GM12878 (cell line): Measurements from ENCODE around the gene NKD2. TPM values are rescaled to one million over a fixed set of nuclear protein-coding genes. Genes with fewer than 3 reads are reported as not detected.

Experiments
- ATAC-seq: fragments of 200-7000 bp; cut with Tn5 transposase; 3 replicates; pipeline ENCODE4 v1.9.1; 2020; ENCODE audit warnings: mild to moderate bottlenecking, moderate library complexity
- BruUV-seq: library from RNA; stranded (reverse); fragments of 400-500 nt; replicated peaks from 2 replicates; lab custom pipeline; 2021; lab: Mats Ljungman, UMichigan
- CTCF ChIA-PET: fragments of 300-600 bp; sonication (Branson Sonifier 250); formaldehyde crosslinking; extraction: SDS; loops from one replicate; lab custom pipeline; 2021; ENCODE audit warnings: inconsistent platforms; lab: Yijun Ruan, JAX
- POLR2A ChIA-PET: fragments of 350-600 bp; formaldehyde crosslinking; extraction: SDS; loops from one replicate; lab custom pipeline; 2021; ENCODE audit warnings: inconsistent platforms; lab: Charles Lee
- RAD21 ChIA-PET: fragments of 300-600 bp; sonication (Branson Sonifier 250); formaldehyde crosslinking; loops from one replicate; lab custom pipeline; 2023; ENCODE audit warnings: antibody characterized with exemption; ENCODE audit not compliant: unreplicated experiment; lab: Charles Lee
- SMC1A ChIA-PET: fragments of 300-600 bp; sonication (Branson Sonifier 250); formaldehyde crosslinking; loops from one replicate; lab custom pipeline; 2023; ENCODE audit not compliant: unreplicated experiment, uncharacterized antibody; lab: Charles Lee
- DNase-seq: peaks from one replicate; pipeline ENCODE4 v3.0.0-alpha.2; 2011; ENCODE audit warnings: low read depth, low spot score
- FAIRE-seq: peaks from 3 replicates; lab custom pipeline; 2011; peaks lifted over from hg19 to GRCh38; lab: Jason Lieb, UNC
- H2AFZ ChIP-seq: 2 replicates; pipeline ENCODE4 v1.6.0; 2011; ENCODE audit warnings: low read depth, low read length, control low read depth; ENCODE audit not compliant: control insufficient read depth
- H3K27ac ChIP-seq: 2 replicates; pipeline ENCODE4 v1.5.1; 2011; ENCODE audit warnings: control low read depth; ENCODE audit not compliant: control insufficient read depth, insufficient read depth
- H3K27me3 ChIP-seq, 2 experiments: replicated peaks in 1 of 2; 2 replicates each; pipeline versions ENCODE4 v1.6.0 to v1.6.1; 2011; ENCODE audit warnings: low read length in 1 of 2; ENCODE audit not compliant: control insufficient read depth in 2 of 2, insufficient read depth in 2 of 2
- H3K36me3 ChIP-seq, 2 experiments: 2 replicates each; pipeline ENCODE4 v1.5.1; 2011; ENCODE audit warnings: low read length in 1 of 2; ENCODE audit not compliant: control insufficient read depth in 2 of 2, insufficient read depth in 2 of 2
- H3K4me1 ChIP-seq: 2 replicates; pipeline ENCODE4 v1.6.1; 2011; ENCODE audit warnings: mild to moderate bottlenecking, low read length, moderate library complexity, mixed read lengths; ENCODE audit not compliant: control insufficient read depth, insufficient read depth
- H3K4me2 ChIP-seq: 2 replicates; pipeline ENCODE4 v1.6.0; 2011; ENCODE audit warnings: control low read depth; ENCODE audit not compliant: control insufficient read depth, insufficient read depth
- H3K4me3 ChIP-seq: fragments of 200-600 bp; sonication (generic); 2 replicates; pipeline ENCODE4 v1.5.1; 2016
- H3K79me2 ChIP-seq: 2 replicates; pipeline ENCODE4 v1.6.0; 2011; ENCODE audit warnings: low read length; ENCODE audit not compliant: control insufficient read depth, insufficient read depth
- H3K9ac ChIP-seq: 2 replicates; pipeline ENCODE4 v1.8.0; 2011; ENCODE audit warnings: low read length, control low read depth, mixed read lengths; ENCODE audit not compliant: control insufficient read depth, insufficient read depth
- H3K9me3 ChIP-seq: replicated peaks from 3 replicates; pipeline ENCODE4 v1.5.1; 2011; ENCODE audit warnings: mild to moderate bottlenecking, low read length; ENCODE audit not compliant: control insufficient read depth, insufficient read depth
- H4K20me1 ChIP-seq: 2 replicates; pipeline ENCODE4 v1.6.0; 2011; ENCODE audit not compliant: control insufficient read depth, insufficient read depth
- BACH1 ChIP-seq: fragments of 450-650 bp; IDR thresholded peaks from 2 replicates; pipeline ENCODE4 v1.6.1; 2017; ENCODE audit warnings: mild to moderate bottlenecking, borderline replicate concordance
- BCL3 ChIP-seq: IDR thresholded peaks from 2 replicates; pipeline ENCODE4 v1.6.1; 2011; ENCODE audit warnings: borderline replicate concordance, low read depth, mild to moderate bottlenecking, moderate library complexity, low read length; ENCODE audit not compliant: insufficient read depth, poor library complexity, severe bottlenecking
- CUX1 ChIP-seq: IDR thresholded peaks from 2 replicates; pipeline ENCODE4 v1.6.1; 2012; ENCODE audit warnings: improper control_type of control experiment, low read depth, low read length; ENCODE audit not compliant: insufficient replicate concordance
- EED ChIP-seq: sonication (generic); IDR thresholded peaks from 2 replicates; pipeline ENCODE4 v1.6.1; 2016; ENCODE audit warnings: antibody characterized with exemption, low read depth
- ESRRA ChIP-seq: IDR thresholded peaks from 2 replicates; pipeline ENCODE4 v1.6.1; 2012; ENCODE audit warnings: mild to moderate bottlenecking, low read length, improper control_type of control experiment
- HCFC1 ChIP-seq: fragments of 150-350 bp; IDR thresholded peaks from 2 replicates; pipeline ENCODE4 v1.6.1; 2014; ENCODE audit warnings: low read length
- MEF2B ChIP-seq: fragments of 450-650 bp; IDR thresholded peaks from 2 replicates; pipeline ENCODE4 v1.6.1; 2018; ENCODE audit warnings: mild to moderate bottlenecking, moderate library complexity; ENCODE audit not compliant: partially characterized antibody, poor library complexity, severe bottlenecking
- MLLT1 ChIP-seq: fragments of 450-650 bp; IDR thresholded peaks from 2 replicates; pipeline ENCODE4 v1.6.1; 2016; ENCODE audit warnings: mild to moderate bottlenecking
- MTA2 ChIP-seq: fragments of 450-650 bp; IDR thresholded peaks from 2 replicates; pipeline ENCODE4 v1.6.1; 2016; ENCODE audit warnings: low read depth, mild to moderate bottlenecking, moderate library complexity
- NR2C2 ChIP-seq: IDR thresholded peaks from 2 replicates; pipeline ENCODE4 v1.6.1; 2011; ENCODE audit warnings: borderline replicate concordance, low read depth; ENCODE audit not compliant: control insufficient read depth, insufficient read length
- PML ChIP-seq: IDR thresholded peaks from 2 replicates; pipeline ENCODE4 v1.6.1; 2012; ENCODE audit warnings: low read length, inconsistent platforms
- POLR2A ChIP-seq: IDR thresholded peaks from 2 replicates; pipeline ENCODE4 v1.6.1; 2011; ENCODE audit warnings: low read depth, mild to moderate bottlenecking, low read length
- RCOR1 ChIP-seq: conservative IDR thresholded peaks from 2 replicates; pipeline ENCODE4 v1.6.1; 2012; ENCODE audit warnings: low read depth, low read length, improper control_type of control experiment
- RUNX3 ChIP-seq: IDR thresholded peaks from 2 replicates; pipeline ENCODE4 v1.6.1; 2012; ENCODE audit warnings: low read length, inconsistent platforms
- SRF ChIP-seq, 2 experiments: IDR thresholded peaks; 2 replicates each; pipeline ENCODE4 v1.6.1; 2011; ENCODE audit warnings: low read depth in 2 of 2, low read length in 2 of 2, mild to moderate bottlenecking in 1 of 2, moderate library complexity in 1 of 2
- WGBS: methylation state at CpG from one replicate; pipeline ENCODE4 v1.1.6; 2016; ENCODE audit warnings: low lambda C conversion rate; ENCODE audit not compliant: insufficient replicate concordance, insufficient coverage; ENCODE audit errors: missing lambda C conversion rate; 5-methylcytosine and 5-hydroxymethylcytosine counted together
- in situ Hi-C: fragments of 300-500 bp; cut with MboI; formaldehyde crosslinking; loops from 9 replicates; pipeline ENCODE4 v1.14.3; 2018; ENCODE audit warnings: mixed read lengths
- intact Hi-C: fragments of 100-400 bp; cut with micrococcal nuclease; formaldehyde crosslinking; loops from one replicate; pipeline ENCODE4 v1.14.2; 2022; ENCODE audit not compliant: unreplicated experiment
- polyA plus RNA-seq, 11 experiments: library from polyadenylated mRNA; depleted of rRNA in 4 of 11; unstranded in 6 of 11; stranded (reverse) in 5 of 11; fragments of >200 nt; fragmentation: Nextera tagmentation in 4 of 11; fragmentation: Illumina TruSeq in 1 of 11; extraction: Ambion mirVana in 4 of 11; extraction: Trizol in 1 of 11; gene quantifications; 1 replicate in 1 of 11; 2 replicates in 10 of 11; pipeline versions ENCODE4 v1.2.1 to v1.2.3, GENCODE V29; 2011 to 2016; ENCODE audit warnings: inconsistent platforms in 2 of 11, missing spikeins in 2 of 11, low read depth in 1 of 11
- total RNA-seq, 4 experiments: library from RNA; depleted of rRNA in 3 of 4; stranded (reverse); fragments of >200 nt in 3 of 4; fragmentation: Illumina TruSeq in 1 of 4; extraction: Trizol in 1 of 4; gene quantifications; 2 replicates each; pipeline versions ENCODE4 v1.2.1 to v1.2.3, GENCODE V29; 2013 to 2021

Gene NKD2
- total and polyA plus RNA-seq, 10 of the 15 experiments (the other 5 are each of a cell fraction or from before 2014, with no cell fraction given): 0.20 to 0.83 (median 0.26) TPM; not detected in 7

DNA sequence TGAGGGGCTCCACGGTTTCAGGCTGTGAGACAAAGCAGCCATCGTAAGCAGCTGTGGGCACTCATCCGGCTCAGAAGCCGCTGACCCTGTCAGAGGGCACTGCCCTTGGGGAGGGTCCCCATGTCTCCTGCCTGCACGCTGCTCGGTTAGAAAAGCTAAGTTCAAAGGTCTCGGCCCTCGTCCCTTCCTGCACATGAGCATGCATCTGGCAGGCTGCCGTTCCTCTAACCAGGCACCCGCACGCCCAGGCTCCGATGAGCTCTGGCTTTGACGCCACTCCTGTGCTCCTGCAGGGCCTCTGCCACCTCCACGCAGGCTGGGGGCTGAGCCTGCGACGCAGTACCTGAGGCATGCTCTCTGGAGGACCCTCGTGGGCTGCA, 51.3 kb downstream of the NKD2 start:
- Histone ChIP-seq H2AFZ (no peak overlapping the region), H3K4me3 (no peak overlapping the region), H3K4me1 (no peaks in the 10 kb centered on the region), H3K9ac (no peak overlapping the region), H4K20me1 (no peaks in the 10 kb centered on the region), H3K9me3 (no peaks in the 10 kb centered on the region), H3K27ac (no peak overlapping the region), H3K79me2 (no peaks in the 10 kb centered on the region), H3K27me3 (no peaks in the 10 kb centered on the region), H3K4me2 (no peak overlapping the region), H3K36me3 (no peaks in the 10 kb centered on the region; a peak in 1 of 4 replicates)
- in situ Hi-C loops (no loop called here), intact Hi-C loops (no loop called here)
- ChIA-PET SMC1A (no interaction called here), POLR2A (no interaction called here), CTCF (no interaction called here), RAD21 (no interaction called here)
- ATAC-seq: no peak
- WGBS: 62% methylated on average over 17 of the region's 17 CpGs
- no peak for DNase-seq
- TF ChIP-seq ESRRA: no peak
- no peak for TF ChIP-seq HCFC1
- no peak for TF ChIP-seq RCOR1
- no peak for TF ChIP-seq BACH1
- no peak for TF ChIP-seq NR2C2
- no peak for TF ChIP-seq MEF2B
- no peak for TF ChIP-seq MTA2
- no peak for TF ChIP-seq POLR2A
- no peak for TF ChIP-seq MLLT1
- TF ChIP-seq PML: no peak
- TF ChIP-seq CUX1: no peak
- TF ChIP-seq RUNX3: no peak
- no peak for TF ChIP-seq EED
- TF ChIP-seq SRF (IDR thresholded peaks at IDR 0.05; ENCODE audit: low read depth in 2 of 2, low read length in 2 of 2): no peak
- TF ChIP-seq BCL3: no peak
- no peak for FAIRE-seq
- BruUV-seq: no TSS peak
